GM18520 (cell line): Measurements from ENCODE around the gene NR3C1.

Source experiments
- ATAC-seq: cut with Tn5 transposase; IDR thresholded peaks from one replicate; pipeline ENCODE4 v1.9.1; 2021; ENCODE audit not compliant: unreplicated experiment

Gene NR3C1

DNA sequence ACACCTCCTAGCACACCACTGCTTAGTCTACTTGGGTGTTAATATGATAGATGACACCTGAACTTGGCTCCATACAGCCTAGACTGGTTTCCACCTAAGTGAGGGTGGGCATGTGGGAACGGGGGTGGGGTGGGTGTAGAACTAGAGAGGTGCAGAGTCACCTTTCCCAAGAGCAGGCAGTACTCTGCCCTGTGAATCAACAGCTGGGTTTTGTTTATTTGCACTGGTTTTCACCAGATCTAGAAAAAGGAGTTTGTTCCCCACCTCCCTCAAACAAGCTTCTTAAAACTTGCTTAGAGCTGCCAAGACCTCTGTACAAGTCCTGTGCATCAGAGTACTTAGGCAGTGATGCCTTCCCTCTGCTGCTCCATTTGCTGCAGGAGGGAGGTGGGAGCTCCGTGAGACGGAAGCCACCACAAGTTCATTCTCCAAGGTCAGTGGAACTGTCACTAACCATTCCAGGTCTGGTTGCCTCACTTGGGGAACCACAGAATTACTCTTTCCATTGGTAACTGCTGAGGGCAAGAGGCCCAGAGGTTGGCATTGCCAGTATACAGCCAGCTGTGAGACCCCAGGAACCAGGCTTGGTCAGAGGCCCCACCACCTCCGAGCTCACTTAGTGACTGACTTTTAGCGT is 163.5 kb downstream of the NR3C1 start:
- ATAC-seq = no peak

DNA sequence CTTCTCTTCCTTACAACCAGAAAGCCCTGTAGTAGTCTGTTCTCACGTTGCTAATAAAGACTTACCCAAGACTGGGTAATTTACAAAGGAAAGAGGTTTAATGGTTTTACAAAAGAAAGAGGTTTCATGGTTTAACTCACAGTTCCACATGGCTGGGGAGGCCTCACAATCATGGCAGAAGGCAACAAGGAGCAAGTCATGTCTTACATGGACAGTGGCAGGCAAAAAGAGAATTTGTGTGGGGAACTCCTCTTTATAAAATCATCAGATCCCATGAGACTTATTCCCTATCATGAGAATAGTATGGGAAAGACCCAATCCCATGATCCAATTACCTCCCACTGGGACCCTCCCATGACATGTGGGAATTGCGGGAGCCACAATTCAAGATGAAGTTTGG is 164.9 kb downstream of the NR3C1 start:
- no peak for ATAC-seq

DNA sequence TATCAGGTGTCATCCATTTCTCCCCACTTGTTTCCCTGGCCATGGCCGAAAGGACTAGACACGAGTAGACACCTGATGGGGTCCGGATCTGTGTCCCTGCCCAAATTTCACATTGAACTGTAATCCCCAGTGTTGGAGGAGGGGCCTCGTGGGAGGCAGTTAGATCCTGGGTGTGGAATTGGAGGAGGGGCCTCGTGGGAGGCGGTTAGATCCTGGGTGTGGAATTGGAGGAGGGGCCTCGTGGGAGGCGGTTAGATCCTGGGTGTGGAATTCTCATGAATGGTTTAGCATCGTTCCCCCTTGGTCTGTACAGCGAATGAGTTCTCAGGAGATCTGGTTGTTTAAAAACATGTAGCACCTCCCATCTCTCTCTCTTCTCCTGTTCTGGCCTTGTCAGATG is 165.8 kb downstream of the NR3C1 start:
- ATAC-seq = no peak

DNA sequence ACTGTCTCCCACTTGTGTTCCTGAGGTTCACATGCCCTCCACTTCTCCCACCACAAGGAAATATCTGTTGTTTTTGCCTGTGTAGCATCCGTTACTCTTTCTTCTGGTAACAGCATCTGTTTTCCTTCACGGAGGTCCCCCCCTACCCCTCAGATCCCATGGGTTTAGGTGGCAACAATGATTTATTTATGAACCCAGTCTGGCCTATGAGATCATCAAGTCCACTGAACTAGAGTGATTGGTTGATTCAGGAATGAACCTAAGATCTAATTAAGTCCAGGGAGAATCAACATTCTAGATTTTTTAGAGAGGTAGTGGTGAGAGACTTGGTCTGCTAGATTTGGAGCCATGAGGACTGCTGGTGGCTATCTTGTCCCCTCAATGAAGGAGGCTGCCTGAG is 166.8 kb downstream of the NR3C1 start:
- no peak for ATAC-seq

DNA sequence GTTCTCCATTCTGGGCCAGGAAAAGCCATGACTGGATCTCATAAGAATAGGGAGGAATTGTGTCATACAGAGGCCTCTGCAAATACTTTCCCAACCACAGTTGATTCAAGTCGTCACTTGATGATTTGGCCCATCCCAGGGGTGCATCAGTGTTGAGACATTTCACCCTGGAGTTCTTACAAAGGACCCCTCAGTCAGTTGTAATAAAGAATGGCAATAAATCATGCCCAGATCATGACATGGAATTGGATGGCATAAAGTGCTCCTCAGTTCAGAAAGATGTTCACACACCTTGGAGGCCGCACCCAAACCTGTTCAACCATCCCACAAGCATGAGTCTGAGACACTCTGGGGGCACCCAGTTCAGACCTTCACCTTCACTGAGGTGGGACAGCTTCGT is 168.1 kb downstream of the NR3C1 start:
- ATAC-seq = no peak

DNA sequence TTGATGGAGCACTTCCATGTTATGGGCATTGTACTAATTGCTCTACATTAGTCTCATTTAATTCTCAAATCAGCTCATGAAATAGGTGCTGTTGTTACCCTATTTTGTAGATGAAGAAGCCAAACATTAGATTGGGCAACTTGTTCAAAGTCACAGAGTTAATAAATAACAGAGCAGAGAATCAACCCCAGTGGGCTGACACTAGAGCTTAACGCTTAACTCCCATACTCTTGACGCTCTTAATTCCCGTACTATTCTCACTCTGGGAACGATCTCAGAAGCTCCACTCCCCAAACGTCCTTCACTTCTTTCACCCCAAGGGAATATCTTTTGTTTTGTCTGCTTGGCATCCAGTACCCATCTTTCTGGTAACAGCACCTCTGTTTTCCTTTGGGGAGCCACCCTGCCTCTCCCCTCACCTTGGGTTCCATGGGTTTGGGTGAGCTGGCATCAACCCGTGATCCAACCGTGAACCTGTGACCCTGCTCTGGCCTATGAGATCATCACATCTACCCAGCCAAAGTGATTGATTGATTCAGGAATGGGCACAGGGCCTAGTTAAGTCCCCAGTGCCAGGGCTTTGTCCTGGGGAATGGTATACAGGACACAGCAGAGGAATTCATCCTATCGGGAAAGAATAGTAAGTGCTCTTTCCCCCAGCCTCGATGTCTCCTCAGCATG is 169.2 kb downstream of the NR3C1 start:
- ATAC-seq = no peak

DNA sequence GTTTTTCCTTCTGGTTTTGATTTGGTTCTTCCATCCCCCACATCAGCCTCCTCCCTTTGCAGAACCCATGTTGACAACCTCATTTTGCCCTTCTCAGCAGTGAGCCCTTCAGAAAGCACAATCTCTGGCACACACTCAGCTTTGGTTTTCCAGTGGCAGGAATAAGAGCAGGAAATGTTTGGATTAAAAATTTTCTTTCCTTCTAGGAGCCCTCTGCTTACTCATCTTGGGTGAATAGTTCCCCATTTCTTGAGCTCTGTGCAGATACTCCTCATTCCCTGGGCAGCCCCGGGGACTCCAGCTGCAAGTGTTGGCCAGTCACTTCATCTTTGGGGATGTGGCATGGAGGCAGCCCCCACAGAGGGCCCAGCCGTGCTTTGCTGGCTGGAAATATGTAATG is 170.5 kb downstream of the NR3C1 start:
- no peak for ATAC-seq

DNA sequence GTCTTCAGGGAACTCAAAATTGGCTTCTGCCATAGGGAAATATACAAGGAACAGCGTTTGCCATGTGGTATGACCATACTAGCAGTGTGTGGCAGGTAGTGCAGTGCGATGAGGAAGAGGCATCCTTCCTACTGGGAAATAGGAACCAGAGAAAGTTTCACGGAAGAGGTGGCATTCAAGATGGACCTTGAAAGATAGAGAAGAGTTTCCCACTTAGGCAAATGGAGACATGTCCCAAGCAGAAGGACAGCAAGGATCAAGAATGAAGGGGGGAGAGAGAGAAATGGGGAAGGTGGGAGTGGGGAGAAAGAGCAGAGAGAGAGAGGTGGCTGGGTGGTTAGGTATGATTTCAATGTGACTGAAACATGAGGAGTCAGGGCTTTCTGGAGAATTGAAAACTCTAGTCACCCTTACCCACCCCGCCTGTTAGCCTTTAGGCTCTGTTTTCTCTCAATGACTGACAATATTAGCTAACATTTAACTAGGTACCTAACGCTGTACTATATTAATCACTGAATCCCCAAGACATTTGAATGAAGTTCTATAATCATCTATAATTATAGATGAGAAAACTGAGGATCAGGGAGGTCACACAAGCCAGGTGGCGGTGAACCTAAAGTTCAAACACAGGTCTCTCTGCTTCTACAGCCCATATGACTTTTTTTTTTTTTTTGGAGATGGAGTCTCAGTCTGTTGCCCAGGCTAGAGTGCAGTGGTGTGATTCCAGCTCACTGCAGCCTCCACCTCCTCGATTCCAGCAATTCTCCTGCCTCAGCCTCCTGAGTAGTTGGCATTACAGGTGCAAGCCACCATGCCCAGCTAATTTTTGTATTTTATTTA is 171.3 kb downstream of the NR3C1 start:
- ATAC-seq = no peak

DNA sequence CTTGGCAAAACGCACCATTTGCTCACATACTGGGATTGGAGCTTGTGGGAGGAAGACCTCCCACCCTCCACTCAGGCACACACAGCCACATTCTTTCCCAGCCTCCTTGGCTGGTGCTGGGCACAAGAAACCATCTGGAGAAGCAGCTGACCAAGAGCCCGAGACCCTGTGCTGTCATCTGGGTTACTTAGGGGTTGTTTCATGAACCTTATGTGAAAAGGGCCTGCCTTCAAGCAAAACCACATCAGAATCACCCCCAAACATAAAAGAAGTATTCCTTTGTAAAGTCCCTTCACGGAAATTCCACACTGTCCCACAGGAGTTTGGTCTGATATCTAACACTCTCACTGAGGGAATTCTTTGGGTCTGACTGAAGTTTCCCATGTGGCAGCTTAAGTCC is 172.1 kb downstream of the NR3C1 start:
- ATAC-seq = no peak

DNA sequence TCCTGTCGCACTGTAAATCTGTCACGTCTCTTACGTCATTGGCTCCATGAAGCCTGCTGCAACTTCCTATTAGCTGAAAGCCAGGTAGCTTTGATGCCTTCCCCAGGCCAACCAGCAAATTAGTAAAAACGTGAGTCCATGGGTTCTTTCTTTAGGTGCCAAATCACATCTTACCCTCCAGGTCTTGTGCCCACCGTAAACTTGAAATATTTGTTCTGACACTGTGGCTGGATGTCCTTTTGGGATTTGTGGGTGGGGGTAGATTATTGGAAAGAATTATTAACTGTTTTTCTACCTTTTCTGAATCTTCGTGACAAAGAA is 172.8 kb downstream of the NR3C1 start:
- no peak for ATAC-seq

DNA sequence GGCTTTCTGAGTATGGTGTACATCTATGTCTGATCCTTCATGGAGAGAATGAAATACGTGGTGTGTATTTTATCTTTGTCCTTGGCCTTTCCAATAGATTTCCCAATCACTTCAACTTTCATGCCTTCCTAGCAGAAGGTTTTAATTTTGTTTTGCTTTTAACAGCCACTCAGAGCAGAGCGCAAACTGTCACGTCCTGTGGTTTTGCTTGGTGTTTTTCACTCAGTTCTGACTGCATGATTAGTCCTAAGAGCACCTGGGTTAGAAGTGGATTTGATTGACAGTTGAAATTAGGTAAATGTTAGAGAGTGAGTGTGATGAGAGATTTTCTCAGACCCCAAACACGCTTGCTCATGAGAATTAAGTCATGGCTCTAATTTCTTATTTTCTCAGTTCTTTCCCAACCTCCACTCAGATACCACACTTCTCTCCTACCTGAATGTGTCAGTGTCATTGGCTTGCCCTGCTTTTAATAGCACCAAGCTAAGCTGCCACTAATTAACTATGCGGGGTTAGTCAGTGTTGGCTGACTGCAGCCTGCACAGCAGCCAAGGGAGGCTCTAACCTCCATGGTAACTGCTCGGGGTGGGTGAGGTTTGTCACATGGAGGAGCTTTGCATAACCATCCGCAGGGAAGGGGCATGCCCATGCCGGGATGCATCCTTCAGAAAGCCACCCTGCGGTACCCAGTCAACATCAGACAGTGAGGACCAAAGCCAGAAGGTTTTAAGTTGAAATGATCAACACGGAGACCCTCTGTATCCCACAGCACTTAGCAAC is 173.4 kb downstream of the NR3C1 start:
- peak; percentile 84 for ATAC-seq

DNA sequence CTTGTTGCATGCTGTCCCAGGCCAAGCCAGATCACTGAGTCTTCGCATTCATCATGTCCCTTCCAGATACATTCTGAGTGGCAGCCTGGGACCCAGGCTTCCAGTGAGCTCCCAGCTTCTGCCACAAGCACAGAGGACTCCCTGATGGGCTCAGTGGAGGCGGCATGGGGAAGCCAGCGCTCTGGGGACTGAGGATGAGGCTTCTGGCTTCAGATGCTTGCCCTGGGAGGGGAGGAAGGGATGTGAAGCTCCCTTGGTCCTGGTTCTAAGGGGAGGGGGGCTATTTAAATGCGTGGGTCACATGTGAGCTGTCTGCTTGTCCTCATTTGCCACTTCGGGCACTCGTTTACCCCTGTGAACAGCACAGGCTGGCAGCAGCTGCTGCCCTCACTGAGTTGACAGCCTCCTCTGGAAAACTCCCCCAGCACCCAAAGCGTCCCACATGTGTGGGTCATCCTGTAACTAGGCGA is 174.0 kb downstream of the NR3C1 start:
- ATAC-seq = peak; percentile 27

DNA sequence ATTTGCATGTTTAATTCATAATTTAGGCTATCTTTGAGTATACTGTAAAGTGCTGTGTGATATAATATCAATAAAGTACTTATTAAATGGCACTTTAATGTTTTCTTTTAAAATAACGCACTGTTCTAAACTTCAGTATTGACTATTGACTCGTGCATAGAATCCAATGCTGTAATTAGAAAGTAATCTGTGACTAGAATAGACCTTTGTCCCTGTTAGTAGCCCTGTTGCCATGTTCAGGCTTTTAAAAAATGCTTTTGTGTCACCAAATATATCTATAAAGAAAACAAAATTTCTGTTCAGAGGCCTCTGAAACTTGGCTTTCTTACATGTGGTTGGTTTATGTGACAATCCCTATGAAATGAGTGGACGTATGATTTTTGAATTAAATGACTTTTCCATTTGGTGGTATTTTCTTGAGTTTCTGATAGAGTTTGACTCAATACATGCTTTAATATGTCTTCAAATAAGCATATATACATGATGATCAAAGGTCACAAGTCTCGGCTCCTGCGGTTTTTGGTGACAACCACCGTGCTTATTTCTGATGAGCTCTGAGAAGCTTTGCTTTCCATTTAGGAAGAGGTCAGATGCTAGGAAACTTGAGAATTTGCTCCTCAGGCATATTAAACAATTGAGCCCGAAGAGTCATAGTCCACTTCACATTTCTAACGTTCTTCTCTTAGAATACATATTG is 174.7 kb downstream of the NR3C1 start:
- ATAC-seq = no peak
